Fibroblast of skin of right biceps (primary cell): Measurements from ENCODE around the gene SUMO3.
A peak's percentile ranks its signal among the peaks of the same experiment; 100 is the strongest.

Experiments used
- DNase-seq: peaks from one replicate; pipeline ENCODE4 v3.0.0-alpha.2; 2013

Gene SUMO3

DNA sequence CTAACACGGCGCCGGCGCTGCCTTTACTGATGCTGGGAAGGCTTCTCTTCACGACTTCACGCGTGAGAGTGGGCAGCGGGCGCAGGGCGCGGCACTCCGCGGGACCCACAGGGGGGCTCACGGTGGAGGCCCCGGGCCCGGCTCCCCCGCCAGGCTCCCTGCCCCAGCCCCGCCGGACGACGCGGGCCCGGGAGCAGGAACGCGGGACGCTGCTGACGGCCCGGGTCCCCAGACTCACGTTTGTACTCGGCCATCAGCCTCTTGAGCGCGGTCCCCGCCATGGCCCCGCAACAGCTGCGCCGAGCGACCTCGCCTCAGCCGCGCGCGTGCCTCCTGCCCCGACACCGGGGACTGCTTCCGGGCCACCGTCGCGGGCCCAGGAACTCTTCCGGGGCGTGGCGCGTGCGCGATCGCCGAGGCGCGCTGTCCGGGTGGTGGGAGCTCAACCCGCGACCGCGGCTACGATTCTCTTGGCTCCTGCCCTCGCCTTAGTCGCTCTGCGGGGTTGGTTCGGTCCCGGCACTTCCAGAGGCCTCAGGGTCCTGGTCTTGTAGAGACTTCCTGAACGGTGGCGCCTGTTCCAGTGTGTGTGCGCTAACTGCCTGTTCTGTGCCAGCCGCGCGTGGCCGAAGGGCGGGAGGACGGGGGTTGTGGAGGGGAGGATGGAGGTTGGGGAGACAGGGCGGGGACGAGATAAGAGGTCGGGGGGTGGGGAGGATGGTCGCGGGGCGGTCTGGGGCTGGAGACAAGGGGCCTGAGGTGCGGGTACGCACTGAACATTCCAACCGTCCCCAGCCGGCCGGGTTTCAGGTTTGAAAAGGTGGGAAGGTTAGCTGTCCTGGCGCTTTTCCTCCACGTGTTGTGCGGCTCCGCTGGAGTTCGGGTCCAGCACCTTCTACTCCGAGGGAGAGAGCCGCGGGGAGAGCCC lies 16.1 kb downstream of the SUMO3 start, which contains the start of gene UBE2G2:
Gene UBE2G2 (minus strand): TSS at position 353 of the 928 bp plus-strand sequence. CDS start 72 bp downstream, at position 281.
- DNase-seq = peak; percentile 79

DNA sequence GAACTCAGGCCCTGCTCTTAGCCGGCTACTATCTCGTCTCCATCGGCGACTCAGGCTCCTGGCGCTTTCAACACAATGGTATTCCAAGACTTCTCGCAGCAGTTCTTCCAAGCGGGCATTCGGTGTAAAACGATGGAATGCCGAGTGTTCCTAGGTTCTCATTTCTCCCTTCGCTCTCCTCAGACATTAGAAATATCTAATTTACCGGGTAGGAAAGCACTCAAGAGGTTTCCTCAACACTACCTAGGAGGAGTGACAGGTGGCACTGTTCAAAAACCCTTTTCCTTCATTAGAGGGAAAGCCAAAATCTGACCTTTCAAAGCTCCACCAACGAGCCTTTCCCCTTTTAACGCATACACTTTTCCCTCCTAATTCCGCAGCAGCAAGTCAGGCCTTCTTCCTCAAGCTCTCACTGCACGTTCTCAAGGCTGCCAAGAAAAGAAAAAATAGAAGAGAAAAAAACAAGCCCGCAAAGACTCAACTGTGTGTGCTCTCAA lies 16.8 kb downstream of the SUMO3 start:
- DNase-seq = peak; percentile 33

DNA sequence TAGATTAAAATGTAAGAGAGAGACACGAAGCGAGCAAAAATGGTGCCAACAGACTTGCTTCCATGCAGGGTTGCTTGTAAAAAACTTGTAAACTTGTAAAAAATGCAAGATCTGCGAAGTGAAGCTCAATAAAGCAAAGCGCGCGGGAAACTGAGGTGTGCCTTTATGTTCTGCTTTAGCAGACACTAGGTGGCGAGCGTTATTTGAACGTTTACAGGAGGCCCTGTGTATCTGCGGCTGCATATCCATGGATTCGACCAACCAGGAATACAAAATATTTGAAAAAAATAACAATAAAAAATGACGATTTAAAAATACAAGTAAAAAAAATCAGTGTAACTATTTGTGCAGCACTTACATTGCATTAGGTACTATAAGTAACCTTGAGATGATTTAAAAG lies 17.8 kb downstream of the SUMO3 start:
- peak; percentile 52 for DNase-seq

DNA sequence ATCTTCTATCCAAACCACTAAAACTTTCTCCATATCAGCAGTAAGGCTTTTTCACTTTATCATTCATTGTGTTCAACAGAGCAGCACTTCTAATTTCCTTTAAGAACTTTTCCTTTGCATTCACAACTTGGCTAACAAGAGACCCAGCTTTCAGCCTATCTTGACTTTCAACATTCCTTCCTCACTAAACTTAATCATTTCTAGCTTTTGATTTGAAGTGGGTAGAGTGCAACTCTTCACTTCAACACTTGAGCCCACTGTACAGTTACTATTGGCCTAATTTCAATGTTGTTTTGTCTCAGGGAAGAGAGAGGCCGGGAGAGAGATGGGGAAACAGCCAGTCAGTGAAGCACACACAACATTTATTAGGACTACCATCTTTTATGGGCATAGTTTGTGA lies 18.2 kb downstream of the SUMO3 start:
- no peak for DNase-seq

DNA sequence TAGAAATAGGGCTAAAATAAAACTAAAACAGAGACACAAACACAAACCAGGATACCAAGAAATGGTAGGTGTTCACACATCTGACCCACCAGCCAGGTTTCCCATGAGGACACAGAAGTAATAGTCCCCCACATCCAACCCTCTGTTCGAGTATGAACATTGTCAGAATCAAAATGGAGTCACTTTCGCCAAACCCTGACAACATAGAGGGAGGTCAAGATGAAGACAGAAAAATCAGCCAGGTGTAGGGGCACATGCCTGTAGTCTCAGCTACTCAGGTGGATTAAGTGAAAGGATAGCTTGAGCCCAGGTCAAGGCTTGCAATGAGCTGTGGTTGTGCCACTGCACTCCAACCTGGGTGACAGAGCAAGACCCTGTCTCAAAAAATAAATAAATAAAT lies 20.1 kb downstream of the SUMO3 start:
- DNase-seq = no peak

DNA sequence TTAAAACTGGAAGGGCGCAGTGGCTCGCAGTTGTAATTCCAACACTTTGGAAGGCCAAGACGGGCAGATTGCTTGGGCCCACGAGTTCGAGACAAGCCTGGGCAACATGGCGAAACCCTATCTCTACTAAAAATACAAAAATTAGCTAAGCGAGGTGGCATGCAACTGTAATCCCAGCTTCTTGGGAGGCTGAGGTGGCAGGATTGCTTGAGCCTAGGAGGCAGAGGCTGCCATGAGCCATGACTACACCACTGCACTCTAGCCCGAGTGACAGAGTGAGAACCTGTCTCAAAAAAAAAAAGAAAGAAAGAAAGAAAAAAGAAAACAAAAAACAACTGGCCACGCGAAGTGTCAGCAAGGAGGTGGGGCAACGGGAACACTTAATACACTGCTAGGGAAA lies 22.5 kb downstream of the SUMO3 start:
- no peak for DNase-seq

DNA sequence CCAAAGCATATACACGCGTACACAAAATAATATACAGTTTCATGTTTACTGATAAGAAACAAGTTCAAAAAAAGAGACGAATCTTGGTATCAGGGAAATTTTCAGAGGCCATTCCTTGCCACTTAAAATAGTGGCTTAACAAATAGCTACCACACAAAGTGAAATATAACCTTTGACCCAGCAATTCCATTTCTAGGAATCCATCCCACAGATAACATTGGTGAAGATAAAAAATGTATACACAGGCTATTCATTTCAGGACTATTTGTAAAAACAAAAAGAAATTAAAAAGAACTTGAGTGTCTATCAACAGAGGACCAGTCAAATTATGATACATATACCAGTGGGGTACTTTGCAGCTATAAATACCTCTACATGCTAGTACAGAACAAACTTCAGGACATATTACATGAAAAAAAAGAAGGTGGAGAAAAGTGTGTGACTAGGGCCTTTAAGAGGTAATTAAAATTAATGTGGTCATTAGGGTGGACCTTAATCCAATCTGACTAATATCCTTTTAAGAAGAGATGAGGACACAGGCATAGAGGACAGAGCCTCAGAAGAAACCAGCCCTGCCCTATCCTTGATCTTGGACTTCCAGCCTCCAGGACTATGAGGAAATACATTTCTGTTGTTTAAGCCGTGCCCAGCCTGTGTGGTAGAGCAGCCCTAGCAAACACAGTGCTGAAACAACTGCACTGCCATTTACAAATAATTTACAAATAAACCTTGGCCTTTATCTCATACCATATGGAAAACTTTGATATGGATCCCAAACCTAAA lies 24.1 kb downstream of the SUMO3 start:
- DNase-seq = no peak

DNA sequence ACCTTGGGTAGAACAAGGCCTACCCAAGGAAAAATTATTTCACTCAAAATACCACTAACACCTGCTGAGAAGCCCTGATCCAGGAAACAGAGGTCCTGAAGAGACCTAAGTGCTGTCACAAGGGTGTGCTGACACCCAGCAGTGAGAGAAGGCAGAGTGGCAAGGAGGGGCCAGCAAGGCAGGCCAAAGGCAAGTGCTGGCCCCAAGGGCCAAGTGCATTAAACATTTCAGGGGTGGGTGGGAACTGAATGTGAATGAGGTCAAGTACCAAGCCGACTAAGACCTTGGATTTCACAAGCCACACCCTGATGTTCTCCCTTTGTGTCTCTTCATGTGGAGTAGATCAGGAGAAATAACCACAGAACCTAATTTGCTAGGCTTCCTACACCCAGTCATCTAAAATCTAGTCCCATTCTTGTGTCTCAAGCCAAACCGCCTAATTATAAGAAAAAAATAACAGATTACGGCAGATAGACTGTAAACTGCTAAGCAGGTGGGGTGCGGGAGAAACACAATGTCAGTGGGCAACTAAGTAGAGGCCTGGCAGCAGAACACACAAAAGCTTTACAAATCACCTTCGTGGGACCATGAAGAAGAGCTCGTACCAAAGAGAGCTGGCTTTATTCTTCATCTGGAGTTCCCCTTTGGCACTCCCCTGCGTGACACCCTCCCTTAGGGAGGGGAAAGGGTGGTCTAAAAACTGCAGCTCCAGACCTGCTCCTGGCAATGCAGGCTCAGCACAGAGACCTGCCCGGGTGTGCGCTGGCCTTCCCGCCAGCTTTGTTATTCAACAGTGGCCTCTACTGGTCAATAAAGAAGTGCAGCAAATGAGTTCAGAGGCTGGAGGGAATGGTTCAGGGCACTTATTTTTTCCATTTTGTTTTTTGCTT lies 24.9 kb downstream of the SUMO3 start:
- DNase-seq = peak; percentile 52

DNA sequence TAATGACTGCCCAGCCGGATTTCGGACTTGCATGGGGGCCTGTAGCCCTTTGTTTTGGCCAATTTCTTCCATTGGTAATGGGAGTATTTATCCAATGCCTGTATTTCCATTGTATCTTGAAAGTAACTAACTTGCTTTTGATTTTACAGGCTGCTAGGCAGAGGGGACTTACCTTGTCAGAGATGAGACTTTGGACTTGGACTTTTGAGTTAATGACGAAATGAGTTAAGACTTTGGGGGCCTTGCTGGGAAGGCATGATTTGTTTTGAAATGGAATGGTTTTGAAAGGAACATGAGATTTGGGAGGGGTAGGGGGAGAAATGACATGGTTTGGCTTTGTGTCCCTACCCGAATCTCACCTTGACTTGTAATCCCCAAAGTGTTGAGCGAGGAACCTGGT lies 25.9 kb downstream of the SUMO3 start:
- DNase-seq = no peak

DNA sequence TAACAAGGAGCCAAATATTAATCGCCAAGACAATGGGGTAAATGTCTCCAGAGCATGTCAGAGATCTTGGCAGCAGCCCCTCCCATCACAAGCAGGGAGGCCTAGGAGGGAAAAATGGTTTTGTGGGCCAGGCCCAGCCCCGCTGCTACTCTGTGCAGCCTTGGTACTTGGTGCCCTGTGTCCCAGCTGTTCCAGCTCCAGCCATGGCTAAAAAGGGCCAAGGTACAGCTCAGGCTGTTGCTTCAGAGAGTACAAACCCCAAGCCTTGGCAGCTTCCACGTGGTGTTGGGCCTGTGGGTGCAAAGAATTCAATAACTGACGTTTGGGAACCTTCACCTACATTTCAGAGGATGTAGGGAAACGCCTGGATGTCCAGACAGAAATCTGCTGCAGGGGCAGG lies 26.6 kb downstream of the SUMO3 start:
- DNase-seq = no peak

DNA sequence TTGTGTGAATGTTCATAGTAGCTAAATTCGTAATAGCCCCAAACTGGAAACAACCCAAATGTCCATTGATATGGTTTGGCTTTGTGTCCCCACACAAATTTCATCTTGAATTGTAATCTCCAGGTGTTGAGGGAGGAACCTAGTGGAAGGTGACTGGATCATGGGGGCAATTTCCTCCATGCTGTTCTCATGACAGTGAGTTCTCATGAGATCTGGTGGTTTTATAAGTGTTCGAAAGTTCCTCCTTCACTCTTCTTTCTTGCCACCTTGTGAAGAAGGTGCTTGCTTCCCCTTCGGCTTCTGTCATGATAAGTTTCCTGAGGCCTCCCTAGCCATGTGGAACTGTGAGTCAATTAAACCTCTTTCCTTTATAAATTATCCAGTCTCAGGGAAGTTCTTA lies 27.5 kb downstream of the SUMO3 start:
- DNase-seq = no peak

DNA sequence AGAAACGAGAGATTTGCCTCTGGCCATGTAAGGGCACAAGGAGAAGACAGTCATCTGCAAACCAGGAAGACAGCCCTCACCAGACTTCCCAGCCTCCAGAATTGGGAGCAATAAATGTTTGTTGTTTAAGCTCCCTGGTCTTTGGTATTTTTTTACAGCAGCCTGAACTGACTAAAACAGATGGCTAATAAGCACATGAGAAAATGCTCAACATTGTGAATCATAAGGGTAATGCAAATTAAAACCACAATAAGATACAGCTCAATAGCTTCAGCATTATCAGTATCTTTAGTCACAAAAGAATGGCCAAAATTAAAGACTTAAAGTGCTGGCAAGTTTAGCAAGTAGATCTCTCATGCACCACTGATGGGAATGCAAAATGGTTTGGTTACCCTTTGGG lies 28.0 kb downstream of the SUMO3 start:
- DNase-seq = peak; percentile 39

DNA sequence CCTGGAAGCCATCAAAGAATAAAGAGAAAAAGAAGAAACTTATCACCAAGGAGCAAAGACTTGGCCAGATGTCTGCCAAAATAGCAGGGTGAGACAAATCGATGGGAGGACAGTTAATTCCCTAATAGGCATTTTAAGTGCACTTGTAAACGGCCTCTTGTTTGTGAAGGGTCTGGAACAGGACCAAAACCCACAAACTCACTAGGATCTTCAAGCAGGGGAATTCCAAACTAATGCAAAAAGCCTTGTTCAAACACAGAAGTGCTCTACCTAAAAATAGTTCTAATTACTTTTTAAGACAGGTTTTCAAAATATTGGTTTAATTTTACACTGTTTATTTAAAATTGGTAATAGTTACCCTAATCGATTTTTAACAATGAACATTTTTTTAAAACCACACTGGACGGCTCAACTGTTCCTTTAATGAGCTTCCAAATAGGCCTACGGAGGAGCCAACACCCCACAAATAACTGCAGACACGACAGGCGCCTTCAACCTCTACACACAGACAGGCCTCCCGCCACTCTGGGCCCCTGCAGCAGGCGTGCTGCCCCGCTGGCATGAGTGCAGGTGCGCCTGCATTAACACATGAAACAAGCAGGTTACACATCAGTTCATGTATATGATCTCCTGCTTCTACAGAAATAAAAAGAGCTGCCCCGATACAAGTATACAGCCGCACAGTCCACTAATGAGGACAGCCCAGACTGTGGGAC lies 32.1 kb downstream of the SUMO3 start:
- DNase-seq = no peak

DNA sequence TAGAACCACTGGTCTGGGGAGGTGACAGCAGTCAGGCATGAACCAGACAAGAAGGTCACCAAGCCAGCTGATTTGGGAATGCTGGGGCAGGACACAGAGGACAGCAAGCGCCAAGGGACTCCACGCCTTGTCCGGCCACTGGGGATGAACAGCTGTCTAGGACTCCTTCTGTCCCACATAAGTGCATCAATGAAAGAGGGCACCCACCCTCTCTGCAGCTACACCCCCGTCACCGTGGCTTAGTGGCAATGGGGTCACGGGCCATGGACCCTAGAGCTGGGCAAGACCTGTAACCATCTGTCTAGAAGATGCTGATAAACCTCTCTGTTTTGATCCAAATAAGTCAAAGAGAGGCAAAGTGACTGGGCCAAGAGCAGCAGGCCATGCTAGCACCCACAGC lies 33.1 kb downstream of the SUMO3 start:
- DNase-seq = no peak

DNA sequence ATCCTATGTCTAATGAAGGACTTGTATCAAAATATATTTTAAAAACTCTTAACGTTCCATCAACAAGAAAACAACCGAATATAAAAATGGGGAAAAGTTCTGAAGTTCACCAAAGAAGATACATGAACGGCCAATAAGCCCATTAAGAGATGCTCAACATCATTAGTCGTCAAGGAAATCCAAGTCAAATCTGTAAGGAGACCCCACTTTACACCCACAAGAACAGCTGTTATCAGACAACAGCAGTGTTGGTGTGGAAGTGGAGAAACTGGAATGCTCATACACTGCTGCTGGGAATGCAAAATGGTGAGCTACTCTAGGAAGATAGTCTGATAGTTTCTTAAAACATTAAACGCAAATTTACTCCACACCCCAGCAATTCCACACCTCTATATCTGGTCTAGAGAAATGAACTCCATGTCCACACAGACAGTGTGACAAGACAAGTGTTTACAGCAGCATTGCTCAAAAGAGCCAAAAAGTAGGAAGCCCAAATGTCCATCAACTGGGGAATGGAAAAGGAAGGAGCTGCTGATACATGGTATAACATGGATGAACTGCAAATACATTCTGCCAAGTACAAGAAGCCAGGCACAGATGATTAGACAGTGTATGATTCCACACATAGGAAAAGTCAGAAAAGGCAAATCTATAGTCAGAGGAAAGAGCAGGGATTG lies 34.7 kb downstream of the SUMO3 start:
- DNase-seq = no peak

DNA sequence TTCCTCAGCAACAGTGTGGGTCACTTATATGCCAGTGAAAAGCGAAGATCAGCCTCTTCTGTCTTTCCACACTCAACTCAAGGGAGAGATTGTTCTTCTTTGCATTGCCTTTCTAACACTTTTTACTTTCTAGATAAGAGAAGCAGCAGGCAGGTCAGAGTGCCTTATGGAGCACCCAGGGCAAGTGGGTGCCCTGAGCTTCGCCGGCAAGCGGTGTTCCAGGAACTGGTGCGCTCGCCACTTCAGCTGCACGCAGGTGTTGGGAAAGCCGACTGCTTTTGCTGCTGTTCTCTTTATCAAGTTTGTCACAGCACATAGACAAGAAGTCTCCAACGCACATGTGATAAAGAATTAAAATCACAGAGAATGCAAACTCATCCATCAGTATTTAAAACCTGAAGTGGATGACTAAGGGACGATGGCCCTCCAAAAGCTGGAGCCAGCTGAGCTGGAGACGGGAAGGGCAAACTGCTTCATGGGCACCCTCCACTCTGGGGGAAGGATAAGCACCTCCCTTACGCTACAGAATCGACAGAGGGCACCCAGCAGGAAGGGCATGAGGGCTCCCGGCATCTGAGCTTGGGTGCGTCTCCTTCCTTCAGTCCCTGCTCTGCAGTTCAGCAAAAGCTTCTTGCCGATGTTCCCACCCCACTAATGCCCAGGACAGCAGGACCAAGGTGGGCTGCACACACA lies 36.9 kb downstream of the SUMO3 start:
- no peak for DNase-seq

DNA sequence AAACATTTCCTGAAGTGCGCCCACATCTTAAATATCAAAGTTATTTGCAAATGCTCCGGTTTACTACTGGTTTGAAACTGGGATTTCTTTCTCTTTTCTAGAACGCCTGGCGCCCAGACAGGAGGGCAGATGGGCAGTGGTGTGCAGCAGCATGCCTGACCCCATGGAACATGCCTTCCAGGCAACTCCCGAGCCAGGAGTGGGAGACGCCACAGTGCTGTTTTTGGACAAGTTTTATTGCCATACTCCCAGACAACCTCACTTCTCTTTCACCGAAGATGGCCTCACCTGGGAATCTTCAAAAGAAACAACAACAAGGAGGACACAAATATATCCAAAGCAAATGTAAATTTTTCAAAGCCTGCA lies 37.7 kb downstream of the SUMO3 start:
- no peak for DNase-seq

DNA sequence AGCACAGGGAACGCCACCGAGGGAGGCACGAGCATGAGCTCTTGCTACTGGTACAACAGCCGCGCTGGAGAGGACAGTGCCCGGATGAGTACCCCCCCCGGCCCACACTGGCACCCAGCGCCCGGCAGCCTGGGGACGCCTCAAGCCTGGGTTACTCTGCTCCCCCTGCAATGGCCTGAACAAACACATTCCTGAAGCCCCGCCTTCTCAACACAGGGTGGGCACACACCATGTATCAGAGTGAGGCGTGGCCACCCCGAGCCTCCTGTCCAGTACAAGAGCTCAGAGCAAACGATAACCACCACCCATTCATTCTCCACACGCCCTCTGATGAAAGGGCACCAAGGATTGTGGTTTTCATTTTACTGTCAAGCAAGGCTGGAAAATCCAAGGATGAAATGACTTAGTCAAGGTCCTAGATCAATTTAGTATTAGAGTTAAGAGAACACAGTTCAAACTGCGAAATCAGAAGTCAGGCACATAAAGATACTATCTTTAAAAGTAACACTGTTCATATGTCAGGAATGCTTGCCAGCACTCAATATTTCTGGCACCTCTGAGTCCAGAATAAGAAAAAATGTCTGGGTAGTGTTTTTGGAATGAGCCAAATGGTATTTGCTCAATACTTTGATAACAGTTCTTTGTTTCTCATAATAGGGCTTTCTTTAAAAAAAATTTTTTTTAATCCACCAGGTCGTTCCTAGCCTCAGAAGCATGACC lies 38.3 kb downstream of the SUMO3 start:
- no peak for DNase-seq

DNA sequence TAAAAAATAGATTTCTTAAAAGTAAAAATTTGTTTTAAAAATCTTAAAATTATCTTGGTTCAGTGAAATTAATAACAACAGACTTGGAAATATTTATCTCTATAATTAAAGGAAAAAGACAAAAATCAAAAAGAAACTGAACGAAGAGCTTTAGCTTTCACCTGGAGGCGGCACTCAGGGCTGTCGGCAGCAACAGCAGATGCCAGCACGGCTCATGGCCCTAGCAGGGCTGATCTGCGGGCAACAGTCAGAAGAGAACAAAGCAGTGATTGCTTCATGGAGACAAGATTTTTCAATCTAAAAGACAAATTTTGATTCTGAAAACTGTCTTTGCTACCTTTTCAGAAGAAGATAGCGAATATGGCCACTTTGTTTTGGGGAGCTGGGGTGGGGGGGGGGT lies 38.9 kb downstream of the SUMO3 start:
- DNase-seq = no peak

DNA sequence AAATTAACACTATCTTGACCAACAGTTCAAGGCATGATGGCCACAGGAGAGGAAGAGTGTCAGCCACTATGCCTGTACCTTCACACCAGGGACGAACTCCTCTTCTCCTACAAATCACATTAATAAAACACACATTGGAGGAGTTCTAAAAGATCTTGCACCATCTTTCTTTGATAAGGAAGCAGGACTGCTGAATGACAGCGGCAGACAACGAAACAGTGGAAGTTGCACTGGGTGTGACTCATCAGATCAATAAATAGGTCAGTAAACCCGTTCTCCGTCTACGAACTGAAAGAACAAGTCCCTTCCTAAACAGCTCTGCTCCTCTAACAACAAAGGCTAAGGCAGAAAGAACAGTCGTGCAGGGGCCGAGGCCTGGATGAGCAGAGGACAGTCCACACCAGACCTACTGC lies 39.4 kb downstream of the SUMO3 start:
- no peak for DNase-seq
